ENCODE results near the gene F11.

GRCh38 chr4:186250760-186251159, 15.2 kb upstream of the F11 start:
- no peak for TF ChIP-seq CTCF (IDR thresholded peaks at IDR 0.05)
- no peak for TF ChIP-seq EZH2 (IDR thresholded peaks at IDR 0.05; ENCODE audit: borderline replicate concordance, insufficient read depth, low read depth, low read length, poor library complexity, severe bottlenecking)
